Testis (tissue), 2 donors: ENCODE measurements around the gene TCP11L1.

Experiments used
- POLR2A ChIP-seq: fragments of 450-650 bp; IDR thresholded peaks from one replicate; pipeline ENCODE4 v1.6.1; 2017; ENCODE audit warnings: antibody characterized with exemption, mild to moderate bottlenecking, moderate library complexity
- TF ChIP-seq, protein P1 (sequence below), 3 experiments: fragments of 450-650 bp in 2 of 3; fragments of 200-600 bp in 1 of 3; sonication (generic) in 1 of 3; IDR thresholded peaks; one replicate each; pipeline ENCODE4 v1.5.1; 2016 to 2019; ENCODE audit warnings: antibody characterized with exemption in 3 of 3, mild to moderate bottlenecking in 2 of 3, moderate library complexity in 1 of 3

GRCh38 chr11:33059331-33060007 is 20.1 kb downstream of the TCP11L1 start:
- TF ChIP-seq, protein P1, sequence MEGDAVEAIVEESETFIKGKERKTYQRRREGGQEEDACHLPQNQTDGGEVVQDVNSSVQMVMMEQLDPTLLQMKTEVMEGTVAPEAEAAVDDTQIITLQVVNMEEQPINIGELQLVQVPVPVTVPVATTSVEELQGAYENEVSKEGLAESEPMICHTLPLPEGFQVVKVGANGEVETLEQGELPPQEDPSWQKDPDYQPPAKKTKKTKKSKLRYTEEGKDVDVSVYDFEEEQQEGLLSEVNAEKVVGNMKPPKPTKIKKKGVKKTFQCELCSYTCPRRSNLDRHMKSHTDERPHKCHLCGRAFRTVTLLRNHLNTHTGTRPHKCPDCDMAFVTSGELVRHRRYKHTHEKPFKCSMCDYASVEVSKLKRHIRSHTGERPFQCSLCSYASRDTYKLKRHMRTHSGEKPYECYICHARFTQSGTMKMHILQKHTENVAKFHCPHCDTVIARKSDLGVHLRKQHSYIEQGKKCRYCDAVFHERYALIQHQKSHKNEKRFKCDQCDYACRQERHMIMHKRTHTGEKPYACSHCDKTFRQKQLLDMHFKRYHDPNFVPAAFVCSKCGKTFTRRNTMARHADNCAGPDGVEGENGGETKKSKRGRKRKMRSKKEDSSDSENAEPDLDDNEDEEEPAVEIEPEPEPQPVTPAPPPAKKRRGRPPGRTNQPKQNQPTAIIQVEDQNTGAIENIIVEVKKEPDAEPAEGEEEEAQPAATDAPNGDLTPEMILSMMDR (IDR thresholded peaks at IDR 0.05) = no peak
- no peak for TF ChIP-seq POLR2A
